Hematopoietic multipotent progenitor cell (in vitro differentiated cells): ENCODE measurements around the gene TMEM267. TPM values are rescaled to one million over a fixed set of nuclear protein-coding genes. Genes with fewer than 3 reads are reported as not detected.
"Not testable (repeated sequence)": the region's sequence is repeated elsewhere in the genome, so short reads cannot be mapped to it uniquely, and the experiment has no call there.

Experiments
- DNase-seq, 3 donors: peaks; one replicate each; pipeline ENCODE4 v3.0.0-alpha.2; 2011 to 2015; ENCODE audit warnings: low read depth in 2 of 3, low spot score in 2 of 3
- total RNA-seq: library from RNA; depleted of rRNA; stranded (reverse); fragments of >200 nt; gene quantifications from one replicate; pipeline ENCODE4 v1.2.3, GENCODE V29; 2012

TMEM267 gene, protein sequence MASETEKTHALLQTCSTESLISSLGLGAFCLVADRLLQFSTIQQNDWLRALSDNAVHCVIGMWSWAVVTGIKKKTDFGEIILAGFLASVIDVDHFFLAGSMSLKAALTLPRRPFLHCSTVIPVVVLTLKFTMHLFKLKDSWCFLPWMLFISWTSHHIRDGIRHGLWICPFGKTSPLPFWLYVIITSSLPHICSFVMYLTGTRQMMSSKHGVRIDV
- 4.3 TPM for total RNA-seq

DNA sequence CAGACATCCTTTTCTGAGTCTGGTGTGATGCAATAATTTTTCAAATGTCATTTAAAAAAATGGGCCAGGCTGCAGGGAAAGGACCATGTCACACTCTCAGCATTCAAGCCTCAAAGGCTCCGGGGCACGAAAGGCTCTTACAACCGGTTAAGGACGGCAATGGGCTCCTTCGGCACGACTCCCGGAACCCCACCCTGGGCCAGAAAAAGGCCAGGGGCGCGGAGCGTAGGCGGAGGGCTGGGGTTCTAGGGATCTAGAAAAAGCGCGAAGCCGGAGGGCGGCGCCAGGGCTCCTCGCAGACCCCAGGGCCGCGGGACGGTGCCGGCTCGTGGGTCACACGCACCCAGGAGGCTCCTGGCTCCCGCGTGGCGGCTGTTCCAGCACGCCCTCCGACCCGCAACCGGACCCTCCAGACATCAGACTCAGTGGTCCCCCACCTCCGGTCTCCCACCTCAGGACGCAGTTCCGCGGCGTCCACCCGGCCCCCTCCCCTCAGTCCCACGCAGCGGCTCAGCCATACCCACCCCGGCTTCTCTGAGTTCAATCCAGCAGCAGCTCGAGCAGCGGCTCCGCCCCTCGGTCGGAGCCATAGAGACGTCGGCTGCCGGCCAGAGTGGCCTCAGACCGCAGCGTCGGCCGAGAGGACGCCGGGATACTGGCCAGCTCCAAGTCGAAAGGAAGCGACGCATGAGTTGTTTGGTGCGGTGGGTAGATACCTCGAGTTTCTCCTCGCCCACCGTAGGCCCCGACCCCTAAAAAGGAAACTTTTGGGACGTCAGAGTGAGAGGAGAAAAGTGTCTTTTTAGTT is at the start of gene TMEM267:
TSS of gene TMEM267 (minus strand) at position 568 of the 808 bp plus-strand sequence. CDS start 29,896 bp downstream, outside the sequence.
- peak; percentile 74 to 96 (median 92) for DNase-seq

DNA sequence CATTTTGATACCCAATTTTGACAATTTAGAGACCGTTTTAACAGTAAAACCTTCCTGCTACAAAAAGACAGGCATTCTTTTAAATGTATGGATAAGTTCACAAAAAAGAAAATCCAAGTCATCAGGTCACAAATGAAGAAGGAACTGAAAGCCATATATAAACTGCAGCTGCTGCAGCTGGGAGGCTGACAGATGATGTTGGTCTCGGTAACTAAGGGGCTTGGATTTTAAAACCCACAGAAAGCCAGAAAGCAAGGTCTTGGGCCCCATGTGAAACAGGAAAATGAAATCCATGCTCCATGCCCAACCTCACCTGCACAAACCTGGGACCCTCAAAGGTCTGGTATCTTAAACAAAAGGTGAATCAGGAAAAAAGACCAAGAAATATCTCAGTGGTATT is 47.0 kb upstream of the TMEM267 start:
- no peak for DNase-seq

DNA sequence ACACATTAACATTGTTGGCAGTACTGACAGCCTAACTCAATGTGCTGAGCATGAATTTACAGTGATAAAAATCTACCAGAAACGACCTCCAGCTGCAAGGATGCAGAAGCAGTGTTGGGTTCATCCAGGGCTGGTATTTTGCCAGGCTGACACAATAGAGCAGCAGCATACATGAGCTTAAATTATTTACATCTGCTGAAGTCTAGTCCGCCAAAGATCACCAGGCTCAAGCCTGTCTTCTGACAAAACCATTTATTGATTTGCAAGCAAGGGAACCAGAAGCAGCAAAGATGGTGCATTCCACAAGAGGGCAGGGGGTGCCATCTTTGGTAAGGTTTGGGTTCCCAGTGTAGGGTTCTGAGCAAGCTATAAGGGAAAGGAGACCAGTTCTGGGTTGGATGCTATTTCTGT is 40.0 kb upstream of the TMEM267 start:
- no peak for DNase-seq

DNA sequence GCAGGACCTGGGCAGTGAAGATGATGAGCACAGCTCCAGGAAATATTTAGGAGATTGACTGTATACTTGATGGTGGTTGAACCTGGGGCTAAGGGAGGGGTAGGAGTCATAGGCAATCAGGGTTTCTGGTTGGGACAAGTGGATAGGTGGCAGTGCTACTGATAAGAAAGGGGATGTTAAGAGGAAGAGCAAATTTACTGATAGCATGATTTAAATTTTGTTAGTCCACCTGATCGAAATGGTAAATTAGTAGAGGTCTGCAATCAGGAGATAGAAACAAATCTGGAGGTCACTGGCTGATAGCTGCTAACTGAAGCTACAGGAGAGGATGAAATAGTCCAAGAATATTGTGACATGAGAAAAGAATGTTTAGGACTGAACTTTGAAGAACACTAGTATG is 37.0 kb upstream of the TMEM267 start:
- DNase-seq = no peak

DNA sequence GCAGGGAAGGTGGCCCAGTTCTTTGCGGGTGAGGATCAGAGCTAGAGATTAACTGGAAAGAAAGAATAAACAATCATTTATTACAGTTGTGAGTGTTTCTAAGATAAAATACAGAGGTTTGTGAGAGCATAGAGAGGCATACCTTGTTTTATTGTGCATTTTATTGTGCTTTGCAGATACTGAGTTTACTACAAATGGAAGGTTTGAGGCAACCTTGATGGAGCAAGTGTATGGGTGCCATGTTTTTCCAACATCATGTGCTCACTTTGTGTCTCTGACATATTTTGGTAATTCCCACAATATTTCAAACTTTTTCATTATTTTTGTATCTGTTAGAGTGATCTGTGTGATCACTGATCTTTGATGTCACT is 32.0 kb upstream of the TMEM267 start:
- no peak for DNase-seq

DNA sequence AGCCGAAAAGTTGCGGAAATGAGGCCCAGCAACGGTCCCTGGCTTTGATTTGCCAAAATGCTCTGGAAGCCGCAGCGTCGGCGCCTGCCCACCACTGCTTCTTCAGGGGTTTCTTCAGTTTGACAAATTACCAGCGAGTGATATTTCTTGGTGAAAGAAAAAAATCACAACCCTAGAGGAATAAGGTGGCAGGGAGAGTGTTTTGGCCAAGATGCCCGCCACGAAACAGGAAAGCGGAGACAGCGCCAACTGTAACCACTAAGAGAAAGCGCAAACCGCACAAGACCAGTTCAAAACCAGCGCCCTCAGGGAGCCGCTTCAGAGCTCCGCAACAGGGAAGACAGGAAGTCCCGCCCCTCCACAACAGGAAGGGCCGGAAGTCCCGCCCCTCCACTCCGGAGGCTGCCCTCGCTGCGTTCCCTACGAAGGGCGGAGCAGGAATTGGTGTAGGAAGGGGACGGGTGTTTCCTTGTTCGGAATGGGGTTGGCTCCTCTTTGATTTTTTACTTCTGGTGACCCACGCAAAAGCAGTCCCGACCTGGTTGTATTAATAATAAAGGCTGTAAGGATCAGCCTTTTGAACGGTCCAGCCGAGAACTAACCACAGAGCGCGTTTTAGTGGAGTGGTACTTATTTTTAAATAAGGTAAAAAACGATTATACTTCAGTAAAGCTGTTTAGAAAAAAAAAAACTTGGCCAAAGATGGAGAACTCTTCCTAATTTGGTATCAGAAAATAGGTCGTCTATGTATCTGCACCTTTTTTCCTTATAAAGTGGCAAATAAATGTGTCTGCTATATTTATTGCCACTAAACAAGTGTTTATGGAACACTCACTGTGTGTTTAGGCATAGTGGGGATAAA is 31.4 kb upstream of the TMEM267 start, which contains the start of gene C5orf34:
TSS of gene C5orf34 (minus strand) at position 333 of the 862 bp plus-strand sequence. CDS start 5,809 bp downstream, outside the sequence.
- DNase-seq = peak; percentile 83 to 95 (median 93)

DNA sequence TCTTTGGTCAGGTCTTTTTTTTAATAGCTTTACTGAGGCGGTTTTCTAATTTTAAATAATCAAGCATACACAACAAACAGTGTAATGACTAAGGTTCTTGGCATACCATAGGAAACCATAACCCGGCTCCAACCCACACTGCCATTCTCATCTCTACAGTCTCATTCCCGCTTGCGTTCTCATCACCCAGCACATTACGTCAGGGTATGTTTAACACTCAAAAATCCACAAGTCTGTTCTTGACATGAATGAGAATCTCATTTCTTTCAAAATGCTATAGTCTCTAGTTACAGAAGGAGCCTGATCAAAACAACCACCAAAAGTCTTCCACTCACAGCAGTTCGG is 30.8 kb upstream of the TMEM267 start:
- DNase-seq = no peak

DNA sequence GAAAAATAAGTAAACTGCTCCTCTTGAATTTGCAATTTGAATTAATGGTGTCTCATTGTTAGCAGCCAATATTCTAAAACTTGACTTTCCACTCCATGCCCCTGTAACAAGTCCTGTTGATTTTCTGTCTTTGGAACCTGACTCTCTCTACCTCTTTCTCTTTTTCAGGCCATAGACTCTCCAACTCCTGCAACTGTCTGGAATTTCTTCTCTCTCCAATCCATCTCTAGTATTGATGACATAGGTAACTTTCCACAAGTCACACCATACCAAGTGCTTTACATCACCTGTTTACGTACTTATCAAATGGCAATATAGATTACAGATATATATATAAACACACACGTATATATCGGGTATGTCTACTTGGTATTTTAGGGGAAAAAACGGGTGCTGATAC is 30.4 kb upstream of the TMEM267 start:
- DNase-seq = no peak

DNA sequence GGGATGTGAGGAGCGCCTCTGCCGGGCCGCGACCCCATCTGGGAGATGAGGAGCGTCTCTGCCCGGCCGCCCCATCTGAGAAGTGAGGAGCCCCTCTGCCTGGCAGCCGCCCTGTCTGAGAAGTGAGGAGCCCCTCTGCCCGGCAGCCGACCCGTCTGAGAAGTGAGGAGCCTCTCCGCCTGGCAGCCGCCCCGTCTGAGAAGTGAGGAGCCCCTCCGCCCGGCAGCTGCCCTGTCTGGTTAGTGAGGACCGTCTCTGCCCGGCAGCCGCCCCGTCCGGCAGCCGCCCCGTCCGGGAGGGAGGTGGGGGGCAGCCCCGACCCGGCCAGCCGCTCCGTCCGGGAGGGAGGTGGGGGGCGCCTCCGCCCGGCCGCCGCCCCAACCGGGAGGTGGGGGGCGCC is 27.4 kb upstream of the TMEM267 start:
- DNase-seq = not testable (repeated sequence)

DNA sequence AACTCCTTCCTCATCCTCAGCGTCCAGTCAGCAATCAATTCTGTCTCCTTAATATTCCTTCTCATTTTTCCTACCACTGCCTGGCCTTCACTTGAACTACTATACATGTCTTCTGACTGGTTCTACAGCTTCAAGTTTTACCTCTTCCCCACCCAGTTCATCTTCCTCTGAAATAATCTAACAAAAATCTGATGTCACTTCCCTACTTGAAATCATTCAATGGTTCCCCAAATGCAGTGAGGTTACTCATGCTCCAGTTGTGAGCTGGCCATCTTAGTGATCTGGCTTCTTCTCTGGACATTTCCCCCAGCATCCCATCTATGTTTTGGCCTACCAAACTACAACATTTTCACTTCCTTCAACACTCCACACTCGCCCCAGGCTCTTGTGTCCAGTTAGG is 14.9 kb upstream of the TMEM267 start:
- no peak for DNase-seq

DNA sequence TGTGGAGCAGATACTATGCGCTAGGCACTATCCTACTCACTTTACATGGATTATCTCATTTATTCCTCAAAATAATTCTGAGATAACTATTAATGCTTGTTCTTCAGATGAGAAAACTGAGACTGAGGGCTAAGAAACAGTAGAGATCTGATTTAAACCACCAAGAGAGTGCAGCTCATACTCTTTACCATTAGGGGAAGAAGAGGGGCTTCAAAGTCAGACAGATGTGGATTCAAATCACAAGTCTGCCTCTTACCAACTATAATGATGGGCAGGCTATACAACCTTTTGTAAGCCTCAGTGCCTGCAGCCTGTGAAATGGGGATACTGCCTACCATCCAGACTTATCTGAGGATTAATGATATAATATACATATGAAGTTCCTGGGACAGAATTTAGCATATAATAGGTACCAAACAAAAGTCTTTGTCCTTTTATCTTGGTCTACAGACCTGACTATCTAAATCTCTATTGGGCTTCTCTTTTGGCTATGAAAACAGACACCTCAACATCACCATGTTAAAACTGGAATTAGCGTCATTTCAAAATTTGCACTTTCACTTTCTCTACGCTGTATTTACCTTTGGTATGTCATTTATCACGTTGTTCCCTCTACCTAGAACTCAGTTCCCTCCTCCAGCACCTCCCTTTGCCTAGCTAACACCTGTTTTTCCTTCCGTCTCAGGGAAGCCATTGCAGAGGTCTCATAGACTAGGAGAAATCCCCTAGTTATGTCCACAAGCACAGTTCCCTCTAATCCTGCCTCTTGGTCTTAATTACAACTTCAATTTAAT is 13.8 kb upstream of the TMEM267 start:
- no peak for DNase-seq

DNA sequence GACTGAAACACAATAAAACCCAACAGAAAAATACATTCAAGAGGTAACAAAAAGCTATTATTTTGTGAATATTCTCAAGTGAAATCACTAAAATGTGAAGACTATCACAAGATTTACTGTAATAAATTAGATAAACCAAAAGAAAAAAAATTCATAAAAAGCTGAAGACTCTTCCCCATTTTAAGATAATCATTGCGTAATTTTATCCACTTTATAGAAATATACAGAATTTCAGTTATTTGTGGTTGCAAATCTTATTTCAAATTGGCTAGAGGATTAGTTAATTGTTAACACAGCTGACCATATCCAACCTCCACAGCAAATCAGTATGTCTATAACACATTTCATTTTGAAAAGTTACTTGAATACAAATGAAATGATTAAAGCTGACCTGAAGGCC is 7.7 kb upstream of the TMEM267 start:
- no peak for DNase-seq

DNA sequence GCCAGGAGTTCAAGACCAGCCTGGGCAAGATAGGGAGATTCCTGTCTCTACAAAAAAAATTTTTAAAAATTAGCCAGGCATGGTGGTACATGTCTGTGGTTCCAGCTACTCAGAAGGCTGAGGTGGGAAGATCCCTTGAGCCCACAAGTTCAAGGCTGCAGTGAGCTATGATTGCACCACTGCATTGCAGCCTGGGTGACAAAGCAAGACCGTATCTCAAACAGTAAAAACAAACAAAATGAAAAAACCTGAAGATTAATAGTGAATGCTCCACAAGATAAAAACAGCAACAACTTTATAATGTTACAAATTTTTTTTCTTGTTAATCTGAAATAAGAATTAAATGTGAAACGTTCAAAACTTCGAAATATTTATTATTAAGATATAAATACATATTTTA is 2.7 kb upstream of the TMEM267 start:
- no peak for DNase-seq

DNA sequence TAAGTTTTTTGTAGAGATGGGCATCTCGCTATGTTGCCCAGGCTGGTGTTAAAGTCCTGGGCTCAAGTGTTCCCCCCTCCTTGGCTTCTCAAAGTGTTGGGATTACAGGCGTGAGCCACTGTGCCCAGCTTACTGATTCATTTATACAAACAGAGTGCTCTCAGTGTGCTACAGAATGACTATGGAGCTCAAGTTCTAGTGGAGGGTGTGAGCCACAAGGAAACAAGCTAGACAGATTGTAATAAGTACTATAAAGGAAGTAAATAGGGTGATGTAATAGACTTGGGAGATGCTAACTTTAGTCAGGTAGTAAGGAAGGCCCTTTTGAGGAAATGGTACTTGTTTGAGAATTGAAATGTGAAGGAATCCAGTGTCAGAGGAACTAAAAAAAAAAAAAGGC is 1.7 kb upstream of the TMEM267 start:
- DNase-seq = no peak

DNA sequence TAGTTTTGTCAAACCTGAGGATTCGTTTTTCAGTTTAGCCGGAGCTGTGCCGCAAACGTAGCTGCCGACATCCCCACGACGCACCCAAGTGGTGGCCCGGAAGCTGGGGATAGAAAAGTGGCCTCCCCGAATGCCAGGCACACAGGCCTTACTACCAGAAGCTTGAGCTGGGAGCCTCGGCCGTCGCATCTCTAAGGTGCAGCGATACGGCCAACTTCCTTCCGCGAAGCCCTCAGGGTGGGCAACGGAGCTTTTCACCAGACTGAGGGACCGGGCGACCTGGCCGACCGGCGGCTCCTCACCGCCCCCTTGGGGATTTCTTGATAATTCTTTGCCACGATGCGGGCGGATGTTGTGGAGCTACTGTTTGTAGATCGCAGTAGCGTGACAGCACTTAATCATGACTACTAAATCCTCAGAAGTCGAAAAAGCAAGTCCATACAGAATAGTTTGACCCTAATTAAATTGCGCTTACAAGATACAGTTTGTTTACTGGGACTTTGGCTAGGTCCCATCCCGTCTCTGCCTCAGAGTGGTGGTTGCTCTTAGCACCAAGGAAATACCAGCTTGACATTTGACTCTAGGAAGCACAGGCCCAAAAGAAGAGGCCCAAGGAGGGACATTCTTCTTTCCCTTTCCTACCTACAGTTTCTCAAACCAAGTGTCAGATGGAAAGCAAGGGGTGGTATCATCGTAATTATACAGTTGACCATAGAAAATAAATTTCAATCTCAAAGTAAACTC is 613 bp upstream of the TMEM267 start:
- DNase-seq = peak; percentile 77 to 93 (median 90)

DNA sequence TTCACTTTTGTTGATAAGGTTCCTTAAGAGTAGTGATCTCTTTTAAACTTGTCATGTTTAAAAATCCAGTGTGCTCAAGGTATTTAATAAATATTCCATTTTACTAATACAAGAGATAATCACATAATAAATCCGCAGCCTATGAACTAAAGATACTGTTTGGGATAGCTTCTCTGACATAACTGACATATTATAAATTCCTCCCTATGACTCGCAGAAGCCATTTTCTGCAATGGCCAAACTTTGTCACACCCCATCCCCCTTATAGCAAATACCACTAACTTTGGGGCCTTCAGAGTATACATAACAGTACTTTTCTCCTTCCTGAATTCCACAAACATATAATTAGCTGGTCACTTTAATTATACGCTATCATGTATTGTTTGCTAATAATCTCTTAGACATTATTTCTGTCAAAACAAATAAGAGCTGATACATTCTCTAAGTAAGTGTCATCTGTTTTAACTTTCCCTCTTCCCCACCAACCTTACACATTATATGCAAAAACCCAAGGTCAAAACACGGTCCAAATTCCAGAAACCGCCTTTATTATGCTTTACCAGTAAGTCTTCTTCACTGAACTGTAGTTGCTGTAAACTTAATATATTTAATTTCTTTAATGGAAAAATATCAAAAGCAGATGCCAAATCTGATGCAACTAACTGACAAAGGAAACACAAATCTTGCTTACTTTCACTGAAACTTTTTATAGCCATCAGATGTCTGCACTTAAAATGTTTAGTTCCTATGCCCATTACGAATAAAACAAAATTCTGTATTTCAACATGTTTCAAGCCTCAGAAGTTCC is 971 bp downstream of the TMEM267 start:
- peak in 1 of 3 donors; percentile 1 for DNase-seq

DNA sequence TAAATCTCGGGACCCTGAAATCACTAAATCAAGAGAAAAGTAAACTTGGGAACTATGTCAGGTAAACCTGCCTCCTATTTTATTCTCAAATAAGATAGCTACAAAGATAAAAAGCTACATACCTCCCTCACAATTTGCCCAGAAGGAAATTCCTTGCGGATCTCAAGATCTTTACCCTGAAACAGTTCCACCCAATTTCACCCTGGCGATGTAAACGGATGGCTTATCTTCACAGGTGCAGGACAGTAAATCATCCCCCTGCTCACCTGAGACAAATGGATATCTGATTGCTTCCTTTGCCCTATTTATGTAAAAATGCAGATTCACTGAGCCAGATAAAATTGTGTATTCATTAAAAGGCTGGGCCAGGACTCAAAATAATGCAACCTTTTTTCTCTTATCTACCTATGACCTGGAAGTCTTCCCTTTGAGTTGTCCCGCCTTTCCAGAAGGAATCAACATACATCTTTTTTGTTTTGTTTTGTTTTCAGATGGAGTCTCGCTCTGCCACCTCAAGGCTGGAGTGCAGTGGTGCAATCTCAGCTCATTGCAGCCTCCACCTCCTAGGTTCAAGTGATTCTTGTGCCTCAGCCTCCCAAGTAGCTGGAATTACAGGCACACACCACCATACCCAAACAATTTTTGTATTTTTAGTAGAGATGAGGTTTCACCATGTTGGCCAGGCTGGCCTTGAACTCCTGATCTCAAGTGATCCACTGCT is 13.8 kb downstream of the TMEM267 start:
- no peak for DNase-seq

DNA sequence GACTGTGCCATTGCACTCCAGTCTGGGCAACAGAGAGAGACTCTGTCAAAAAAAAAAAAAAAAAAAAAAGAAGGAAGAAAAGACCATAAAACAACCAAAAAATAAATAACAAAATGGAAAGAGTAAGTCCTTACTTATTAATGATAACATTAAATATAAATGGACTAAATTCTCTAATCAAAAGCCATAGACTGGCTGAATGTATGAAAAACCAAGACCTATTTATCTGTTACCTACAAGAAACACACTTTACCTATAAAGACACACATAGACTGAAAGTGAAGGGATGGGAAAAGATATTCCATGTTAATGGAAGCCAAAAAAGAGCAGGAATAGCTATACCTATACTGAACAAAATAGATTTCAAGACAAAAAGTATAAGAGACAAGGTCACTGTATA is 16.6 kb downstream of the TMEM267 start:
- DNase-seq = no peak
